ENCODE data around the gene TDO2.

DNA sequence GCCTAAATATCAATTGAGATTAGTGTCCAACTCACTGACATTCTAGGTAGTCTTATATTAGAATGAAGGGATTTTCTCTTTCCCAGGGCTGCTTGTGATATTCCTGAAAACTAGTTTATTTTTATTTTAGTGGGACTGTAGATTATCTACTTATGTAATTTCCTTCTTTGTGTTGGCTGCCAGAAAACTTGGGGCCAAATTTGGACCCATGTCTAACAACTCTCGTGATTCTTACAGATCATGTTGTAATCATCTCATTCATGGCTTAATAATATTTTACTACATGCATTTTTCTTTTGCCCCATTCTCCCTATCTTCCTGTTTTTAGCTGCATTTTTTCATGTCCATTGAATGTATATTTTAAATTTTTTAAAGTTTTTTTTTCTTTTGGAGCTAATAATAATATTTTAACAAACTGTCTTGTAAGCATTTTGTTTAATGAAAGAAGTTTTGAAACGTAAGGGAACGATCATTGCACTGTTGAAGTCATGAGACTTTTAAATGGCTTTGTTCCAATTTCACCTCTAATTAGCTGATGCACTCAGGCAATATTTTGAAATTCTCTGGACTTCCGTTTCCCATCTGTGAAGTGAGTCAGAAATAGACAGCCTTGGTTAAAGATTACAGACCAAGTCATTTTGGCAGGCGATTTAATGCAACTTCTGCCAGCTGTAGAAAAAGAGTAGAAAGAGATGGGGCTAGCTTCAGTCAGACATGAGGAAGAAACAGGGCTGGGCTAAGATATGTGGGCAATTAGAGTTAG is 14.3 kb upstream of the TDO2 start:
- TF ChIP-seq, protein P1, sequence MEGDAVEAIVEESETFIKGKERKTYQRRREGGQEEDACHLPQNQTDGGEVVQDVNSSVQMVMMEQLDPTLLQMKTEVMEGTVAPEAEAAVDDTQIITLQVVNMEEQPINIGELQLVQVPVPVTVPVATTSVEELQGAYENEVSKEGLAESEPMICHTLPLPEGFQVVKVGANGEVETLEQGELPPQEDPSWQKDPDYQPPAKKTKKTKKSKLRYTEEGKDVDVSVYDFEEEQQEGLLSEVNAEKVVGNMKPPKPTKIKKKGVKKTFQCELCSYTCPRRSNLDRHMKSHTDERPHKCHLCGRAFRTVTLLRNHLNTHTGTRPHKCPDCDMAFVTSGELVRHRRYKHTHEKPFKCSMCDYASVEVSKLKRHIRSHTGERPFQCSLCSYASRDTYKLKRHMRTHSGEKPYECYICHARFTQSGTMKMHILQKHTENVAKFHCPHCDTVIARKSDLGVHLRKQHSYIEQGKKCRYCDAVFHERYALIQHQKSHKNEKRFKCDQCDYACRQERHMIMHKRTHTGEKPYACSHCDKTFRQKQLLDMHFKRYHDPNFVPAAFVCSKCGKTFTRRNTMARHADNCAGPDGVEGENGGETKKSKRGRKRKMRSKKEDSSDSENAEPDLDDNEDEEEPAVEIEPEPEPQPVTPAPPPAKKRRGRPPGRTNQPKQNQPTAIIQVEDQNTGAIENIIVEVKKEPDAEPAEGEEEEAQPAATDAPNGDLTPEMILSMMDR (IDR thresholded peaks at IDR 0.05; ENCODE audit: borderline replicate concordance, extremely low read depth, low read length, poor library complexity, severe bottlenecking) = no peak
- TF ChIP-seq EZH2 (IDR thresholded peaks at IDR 0.05; ENCODE audit: borderline replicate concordance, low read depth, low read length, severe bottlenecking) = no peak
